Measurements from ENCODE around the gene LRRC8B. TPM values are rescaled to one million over a fixed set of nuclear protein-coding genes. Genes with fewer than 3 reads are reported as not detected.

The LRRC8B gene
- total and polyA plus RNA-seq, 9 donors, result 1.2 to 9.3 (median 6.8) TPM

- Histone ChIP-seq H3K4me1 (ENCODE audit: insufficient read depth) (peaks cover 1% of the 10 kb centered on the region), H3K9me3 (no peaks in the 10 kb centered on the region), H3K27me3 (no peaks in the 10 kb centered on the region), H3K27ac (no peak overlapping the region), H3K36me3 (no peaks in the 10 kb centered on the region), H3K4me3 (no peak overlapping the region)
- 30 to 68% (median 33%) methylated on average over 2 of the region's 2 CpGs for WGBS, 3 donors
- intact Hi-C loops (cut with DNase I), result no loop called here
- no peak for DNase-seq
- TF ChIP-seq EP300 (IDR thresholded peaks at IDR 0.05) (peak; percentile 26), CTCF (IDR thresholded peaks at IDR 0.05) (no peak), POLR2A (IDR thresholded peaks at IDR 0.05) (no peak)
Measured at GRCh38 chr1:89547563-89548116, 23.0 kb downstream of the LRRC8B start.

- no peaks in the 10 kb centered on the region for H3K27me3 ChIP-seq
- TF ChIP-seq POLR2A (IDR thresholded peaks at IDR 0.05) (no peak), EP300 (IDR thresholded peaks at IDR 0.05) (no peak), CTCF (IDR thresholded peaks at IDR 0.05) (no peak)
- H3K9me3 ChIP-seq, result no peaks in the 10 kb centered on the region
- no peak overlapping the region for H3K4me3 ChIP-seq
- 71 to 86% (median 77%) methylated on average over 2 of the region's 2 CpGs for WGBS, 3 donors
- H3K36me3 ChIP-seq, result no peaks in the 10 kb centered on the region
- peaks cover 1% of the 10 kb centered on the region for H3K4me1 ChIP-seq (ENCODE audit: insufficient read depth)
- no peak for DNase-seq
- intact Hi-C loops (cut with DNase I), result no loop called here
- no peak overlapping the region for H3K27ac ChIP-seq
Measured at GRCh38 chr1:89548122-89548857, 23.7 kb downstream of the LRRC8B start.

GRCh38 chr1:89550995-89551394 lies 26.4 kb downstream of the LRRC8B start:
- 88 to 93% (median 89%) methylated on average over 5 of the region's 5 CpGs for WGBS, 3 donors

GRCh38 chr1:89552471-89553081 lies 27.9 kb downstream of the LRRC8B start:
- WGBS, 3 donors, result 16 to 21% (median 21%) methylated on average over 2 of the region's 2 CpGs
- intact Hi-C loops (cut with DNase I), result no loop called here
- H3K27ac ChIP-seq, result no peak overlapping the region
- no peak overlapping the region for H3K4me3 ChIP-seq
- TF ChIP-seq POLR2A (IDR thresholded peaks at IDR 0.05) (no peak), EP300 (IDR thresholded peaks at IDR 0.05) (no peak), CTCF (IDR thresholded peaks at IDR 0.05) (no peak)
- no peaks in the 10 kb centered on the region for H3K27me3 ChIP-seq
- DNase-seq, result no peak
- H3K4me1 ChIP-seq (ENCODE audit: insufficient read depth), result no peaks in the 10 kb centered on the region
- H3K9me3 ChIP-seq, result no peaks in the 10 kb centered on the region
- H3K36me3 ChIP-seq, result no peaks in the 10 kb centered on the region

More at GRCh38 chr1:89550995-89551394, 26.4 kb downstream of the LRRC8B start:
- H3K27ac ChIP-seq, result no peak overlapping the region
- intact Hi-C loops (cut with DNase I), result no loop called here
- peaks cover 1% of the 10 kb centered on the region for H3K4me1 ChIP-seq (ENCODE audit: insufficient read depth)
- H3K4me3 ChIP-seq, result no peak overlapping the region
- H3K9me3 ChIP-seq, result no peaks in the 10 kb centered on the region
- TF ChIP-seq EP300 (IDR thresholded peaks at IDR 0.05) (no peak), POLR2A (IDR thresholded peaks at IDR 0.05) (no peak), CTCF (IDR thresholded peaks at IDR 0.05) (no peak)
- no peaks in the 10 kb centered on the region for H3K36me3 ChIP-seq
- H3K27me3 ChIP-seq, result no peaks in the 10 kb centered on the region
- no peak for DNase-seq

Measured in ovary (tissue), 9 donors.